H1 (cell line): ENCODE measurements around the gene HINT1. TPM values are rescaled to one million over a fixed set of nuclear protein-coding genes. Genes with fewer than 3 reads are reported as not detected.
A peak's percentile ranks its signal among the peaks of the same experiment; 100 is the strongest.

Experiments used
- CTCF ChIA-PET: fragments of 300-600 bp; sonication (Branson Sonifier 250); formaldehyde crosslinking; loops from one replicate; lab custom pipeline; 2021; ENCODE audit not compliant: partially characterized antibody; lab: Charles Lee
- POLR2A ChIA-PET: fragments of 300-600 bp; sonication (Branson Sonifier 250); formaldehyde crosslinking; loops from one replicate; lab custom pipeline; 2021; ENCODE audit warnings: inconsistent platforms; ENCODE audit not compliant: partially characterized antibody; lab: Charles Lee
- DNase-seq, 2 experiments: peaks; one replicate each; pipeline versions ENCODE4 v3.0.0 to v3.0.0-alpha.2; 2010 to 2022; ENCODE audit warnings: low spot score in 2 of 2, low read depth in 1 of 2, mixed read lengths in 1 of 2
- FAIRE-seq: peaks from 2 replicates; lab custom pipeline; 2011; peaks lifted over from hg19 to GRCh38; lab: Jason Lieb, UNC
- H2AFZ ChIP-seq: 2 replicates; pipeline ENCODE4 v1.8.1; 2012; ENCODE audit warnings: low read length, inconsistent platforms
- H2AK5ac ChIP-seq: 2 replicates; pipeline ENCODE4 v1.6.1; 2013; ENCODE audit warnings: low read depth, low read length
- H2BK120ac ChIP-seq: replicated peaks from 2 replicates; pipeline ENCODE3; 2013; ENCODE audit warnings: low read depth, low read length, inconsistent platforms
- H2BK12ac ChIP-seq: 2 replicates; pipeline ENCODE4 v1.6.1; 2013; ENCODE audit warnings: low read depth, low read length
- H2BK15ac ChIP-seq: 2 replicates; pipeline ENCODE4 v1.6.1; 2013; ENCODE audit warnings: low read length
- H2BK20ac ChIP-seq: 2 replicates; pipeline ENCODE4 v1.6.1; 2013; ENCODE audit warnings: low read length
- H2BK5ac ChIP-seq: 2 replicates; pipeline ENCODE4 v1.6.1; 2013; ENCODE audit warnings: low read depth, low read length
- H3K14ac ChIP-seq: 2 replicates; pipeline ENCODE4 v1.6.1; 2013; ENCODE audit warnings: inconsistent platforms; ENCODE audit not compliant: insufficient read length
- H3K18ac ChIP-seq: 2 replicates; pipeline ENCODE4 v1.6.1; 2013; ENCODE audit warnings: low read length; ENCODE audit errors: extremely low read depth
- H3K23ac ChIP-seq: 2 replicates; pipeline ENCODE4 v1.6.1; 2013; ENCODE audit warnings: inconsistent platforms; ENCODE audit not compliant: insufficient read length
- H3K23me2 ChIP-seq: 2 replicates; pipeline ENCODE4 v1.6.1; 2013; ENCODE audit warnings: low read depth, low read length
- H3K27ac ChIP-seq: 2 replicates; pipeline ENCODE4 v1.6.1; 2011; ENCODE audit warnings: low read depth, low read length, inconsistent platforms
- H3K27me3 ChIP-seq, 4 experiments: replicated peaks in 1 of 4; 1 replicate in 1 of 4; 2 replicates in 3 of 4; pipeline versions ENCODE4 v1.6.1 to v1.8.1; 2011 to 2013; ENCODE audit warnings: low read length in 3 of 4, mild to moderate bottlenecking in 3 of 4, inconsistent platforms in 2 of 4, mixed read lengths in 2 of 4, moderate library complexity in 1 of 4; ENCODE audit not compliant: control insufficient read depth in 3 of 4, insufficient read depth in 3 of 4; ENCODE audit errors: extremely low read depth in 1 of 4
- H3K36me3 ChIP-seq, 4 experiments: 2 replicates each; pipeline versions ENCODE4 v1.6.1 to v1.8.1; 2011 to 2013; ENCODE audit warnings: mild to moderate bottlenecking in 4 of 4, low read length in 3 of 4, moderate library complexity in 2 of 4, control low read depth in 1 of 4, inconsistent platforms in 1 of 4; ENCODE audit not compliant: insufficient read depth in 4 of 4, control insufficient read depth in 2 of 4
- H3K4ac ChIP-seq: replicated peaks from 2 replicates; pipeline ENCODE3; 2013; ENCODE audit warnings: low read length, low read depth, mixed read lengths, inconsistent platforms; ENCODE audit not compliant: insufficient read length
- H3K4me1 ChIP-seq, 4 experiments: replicated peaks in 1 of 4; 1 replicate in 1 of 4; 2 replicates in 3 of 4; pipeline versions ENCODE4 v1.6.1 to v1.8.1; 2011 to 2013; ENCODE audit warnings: low read length in 3 of 4, inconsistent platforms in 2 of 4, mixed read lengths in 1 of 4; ENCODE audit not compliant: insufficient read depth in 4 of 4, control insufficient read depth in 3 of 4
- H3K4me2 ChIP-seq, 2 experiments: 2 replicates each; pipeline versions ENCODE4 v1.6.1 to v1.8.1; 2011 to 2013; ENCODE audit warnings: low read depth in 2 of 2, low read length in 2 of 2, control low read depth in 1 of 2, inconsistent platforms in 1 of 2, mild to moderate bottlenecking in 1 of 2; ENCODE audit not compliant: insufficient read depth in 1 of 2
- H3K4me3 ChIP-seq, 4 experiments: fragments of 200-600, 300-600 bp in 1 of 4; sonication (generic), shearing (Covaris generic), sonication (Bioruptor Twin) in 1 of 4; 2 replicates each; pipeline versions ENCODE4 v1.5.1 to v1.8.1; 2011 to 2016; ENCODE audit warnings: low read length in 4 of 4, low read depth in 3 of 4, control low read depth in 2 of 4, inconsistent platforms in 2 of 4, mild to moderate bottlenecking in 2 of 4, mixed read lengths in 1 of 4, moderate library complexity in 1 of 4; ENCODE audit not compliant: insufficient read depth in 2 of 4; ENCODE audit errors: extremely low read depth in 1 of 4
- H3K56ac ChIP-seq: replicated peaks from 2 replicates; pipeline ENCODE3; 2013; ENCODE audit warnings: low read depth, mild to moderate bottlenecking, mixed read lengths, low read length, inconsistent platforms; ENCODE audit not compliant: insufficient read length
- H3K79me1 ChIP-seq: 2 replicates; pipeline ENCODE4 v1.6.1; 2013; ENCODE audit warnings: low read depth, low read length, control low read depth
- H3K79me2 ChIP-seq, 2 experiments: 2 replicates each; pipeline versions ENCODE4 v1.6.1 to v1.8.1; 2012 to 2013; ENCODE audit warnings: low read length in 2 of 2, mild to moderate bottlenecking in 2 of 2, inconsistent platforms in 1 of 2; ENCODE audit not compliant: insufficient read depth in 2 of 2, control insufficient read depth in 1 of 2
- H3K9ac ChIP-seq, 4 experiments: replicated peaks in 1 of 4; 1 replicate in 1 of 4; 2 replicates in 3 of 4; pipeline versions ENCODE4 v1.6.1 to v1.8.1; 2011 to 2013; ENCODE audit warnings: low read depth in 3 of 4, low read length in 3 of 4, control low read depth in 2 of 4, mild to moderate bottlenecking in 2 of 4, moderate library complexity in 2 of 4, inconsistent platforms in 1 of 4; ENCODE audit errors: extremely low read depth in 1 of 4
- H3K9me3 ChIP-seq, 2 experiments: 2 replicates each; pipeline versions ENCODE4 v1.6.1 to v1.8.1; 2012 to 2013; ENCODE audit warnings: mild to moderate bottlenecking in 2 of 2, moderate library complexity in 2 of 2, control low read depth in 1 of 2, inconsistent platforms in 1 of 2, low read depth in 1 of 2, low read length in 1 of 2, mixed read lengths in 1 of 2; ENCODE audit not compliant: insufficient read depth in 2 of 2
- H4K20me1 ChIP-seq, 2 experiments: replicated peaks in 1 of 2; 2 replicates each; pipeline versions ENCODE3 to v1.8.1; 2011 to 2013; ENCODE audit warnings: inconsistent platforms in 2 of 2, low read length in 2 of 2, mild to moderate bottlenecking in 1 of 2; ENCODE audit not compliant: insufficient read depth in 2 of 2, control insufficient read depth in 1 of 2
- H4K5ac ChIP-seq: 2 replicates; pipeline ENCODE4 v1.6.1; 2013; ENCODE audit warnings: low read length, low read depth, mixed read lengths, inconsistent platforms; ENCODE audit not compliant: insufficient read length
- H4K8ac ChIP-seq: 2 replicates; pipeline ENCODE4 v1.8.0; 2013; ENCODE audit warnings: mild to moderate bottlenecking, moderate library complexity, low read length, inconsistent platforms; ENCODE audit not compliant: insufficient read depth; ENCODE audit errors: extremely low read depth
- H4K91ac ChIP-seq: replicated peaks from 2 replicates; pipeline ENCODE3; 2013; ENCODE audit warnings: low read length, mixed read lengths, inconsistent platforms; ENCODE audit not compliant: insufficient read length
- BRCA1 ChIP-seq: IDR thresholded peaks from 2 replicates; pipeline ENCODE4 v1.6.1; 2012; ENCODE audit warnings: low read depth, low read length, improper control_type of control experiment
- CTBP2 ChIP-seq: IDR thresholded peaks from 2 replicates; pipeline ENCODE4 v1.7.0; 2011; ENCODE audit warnings: borderline replicate concordance, mild to moderate bottlenecking, moderate library complexity, mixed read lengths, low read length; ENCODE audit not compliant: insufficient read depth, insufficient read length
- HDAC6 ChIP-seq: IDR thresholded peaks from one replicate; pipeline ENCODE4 v1.7.1; 2012; ENCODE audit warnings: low read depth, mild to moderate bottlenecking, inconsistent platforms, low read length, moderate library complexity
- POLR2AphosphoS5 ChIP-seq: IDR thresholded peaks from 2 replicates; pipeline ENCODE4 v1.6.1; 2011; ENCODE audit warnings: low read depth, low read length
- SIX5 ChIP-seq: IDR thresholded peaks from 2 replicates; pipeline ENCODE4 v1.6.1; 2011; ENCODE audit warnings: mild to moderate bottlenecking, low read depth, low read length
- WGBS, 2 experiments: shearing (Covaris generic) in 1 of 2; methylation state at CpG; one replicate each; pipeline versions ENCODE4 v1.1.6 to v1.1.7; 2013 to 2015; ENCODE audit warnings: low lambda C conversion rate in 2 of 2, mixed read lengths in 2 of 2, inconsistent platforms in 1 of 2, low coverage in 1 of 2, missing lambda C conversion rate in 1 of 2; ENCODE audit not compliant: insufficient replicate concordance in 2 of 2, insufficient coverage in 1 of 2, insufficient read length in 1 of 2; ENCODE audit errors: extremely low coverage in 1 of 2, missing lambda C conversion rate in 1 of 2; 5-methylcytosine and 5-hydroxymethylcytosine counted together
- long read RNA-seq, 2 experiments: library from RNA in 1 of 2; library from capped mRNA in 1 of 2; stranded (forward); transcript quantifications; one replicate each; pipeline ENCODE4 v2.0.0, GENCODE V29; 2021; ENCODE audit warnings: inconsistent platforms in 1 of 2
- polyA minus RNA-seq, 3 experiments: library from RNA; depleted of rRNA, polyadenylated mRNA; stranded (reverse); fragments of >200 nt; gene quantifications; 1 replicate in 2 of 3; 2 replicates in 1 of 3; pipeline ENCODE4 v1.2.3, GENCODE V29; 2011
- polyA plus RNA-seq, 7 experiments: library from polyadenylated mRNA; depleted of rRNA in 3 of 7; stranded (reverse) in 5 of 7; unstranded in 2 of 7; fragments of >200 nt in 5 of 7; fragments of 200-250 nt in 2 of 7; gene quantifications; 1 replicate in 5 of 7; 2 replicates in 1 of 7; 4 replicates in 1 of 7; pipeline versions ENCODE4 v1.2.1 to v1.2.3, GENCODE V29; 2011 to 2013; ENCODE audit warnings: missing spikeins in 2 of 7, mixed read lengths in 2 of 7
- total RNA-seq: library from RNA; stranded (reverse); fragmentation: NEBNext Ultra II Directional; extraction: Animal tissue kit (Norgen Biotek cat#: 25700); gene quantifications from 2 replicates; pipeline ENCODE4 v1.2.1, GENCODE V29; 2021
- TF ChIP-seq, protein P1 (sequence below), 3 experiments: IDR thresholded peaks; 1 replicate in 2 of 3; 2 replicates in 1 of 3; pipeline versions ENCODE4 v1.5.1 to v1.6.1; 2011; ENCODE audit warnings: low read length in 3 of 3, mild to moderate bottlenecking in 3 of 3, inconsistent platforms in 2 of 3, low read depth in 1 of 3, moderate library complexity in 1 of 3; ENCODE audit not compliant: insufficient read depth in 1 of 3; ENCODE audit errors: control extremely low read depth in 1 of 3

Gene HINT1
- total RNA-seq: 222 and 230 TPM in 2 replicates
- polyA plus RNA-seq (2011; rRNA removed): 281 and 479 TPM in 2 replicates
- polyA plus RNA-seq (2011; cell fraction: cytosol; rRNA removed): 418 TPM
- polyA plus RNA-seq (2011; cell fraction: nucleus; rRNA removed): 199 TPM
- 340 to 456 TPM (median 349 TPM) in 4 replicates for polyA plus RNA-seq (2012, experiment 1 of 2)
- 473 TPM for polyA plus RNA-seq (2012, experiment 2 of 2)
- polyA plus RNA-seq (2013, experiment 1 of 2): 315 TPM
- 321 TPM for polyA plus RNA-seq (2013, experiment 2 of 2)
- polyA minus RNA-seq (2011; rRNA and poly(A)+ RNA removed): 72.5 and 108 TPM in 2 replicates
- polyA minus RNA-seq (2011; cell fraction: cytosol; rRNA and poly(A)+ RNA removed): 97.0 TPM
- 133 TPM for polyA minus RNA-seq (2011; cell fraction: nucleus; rRNA and poly(A)+ RNA removed)
- long read RNA-seq, experiment 1, transcript HINT1-201 (3 exons, 1,081 nt): major isoform, 368 of 484 reads
- long read RNA-seq, experiment 1, partial matches to known transcripts: 45 of 484 reads
- long read RNA-seq, experiment 1, other reads (novel, unspliced or antisense): 69 of 484 reads
- long read RNA-seq, experiment 2, partial matches to known transcripts: 0 of 5 reads
- long read RNA-seq, experiment 2, other reads (novel, unspliced or antisense): 1 of 5 reads

DNA sequence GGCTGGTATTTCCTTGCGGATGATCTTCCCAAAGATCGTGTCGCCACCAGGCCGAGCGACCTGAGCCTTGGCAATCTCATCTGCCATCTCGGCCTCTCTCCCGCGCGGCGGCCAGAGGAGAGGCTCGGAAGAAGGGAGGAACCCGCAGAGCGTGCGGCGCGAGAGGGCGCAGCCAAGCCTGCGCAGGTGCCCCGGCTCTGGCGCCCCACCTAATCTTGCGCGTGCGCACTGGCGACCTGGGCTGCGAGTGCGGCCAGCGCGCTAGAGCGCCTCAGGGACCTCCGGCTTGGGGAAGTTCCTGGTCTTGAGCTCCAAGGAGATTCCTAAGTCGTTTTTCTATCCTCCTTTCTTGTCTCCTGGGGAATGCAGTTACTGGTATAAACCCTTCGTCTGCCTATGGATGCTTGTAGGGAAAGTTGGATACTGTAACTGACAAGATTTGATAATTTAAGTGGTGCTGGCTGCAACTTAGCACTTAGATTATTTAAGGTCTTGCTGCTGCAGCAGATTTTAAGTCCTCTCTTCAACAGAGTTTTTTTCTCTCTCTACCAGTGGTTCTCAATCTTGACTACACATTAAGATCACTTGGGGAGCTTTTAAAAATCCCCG lies at the start of gene HINT1:
Gene HINT1 (minus strand): TSS at position 138 of the 609 bp plus-strand sequence. CDS start 51 bp downstream, at position 87.
- Histone ChIP-seq H3K4me3 (peak within 1 kb of the TSS; percentile 87 to 99 (median 91)), H2AFZ (peak within 1 kb of the TSS; percentile 96), H3K18ac (peak within 1 kb of the TSS; percentile 89), H2BK120ac (no peak within 1 kb of the TSS), H3K14ac (peak within 1 kb of the TSS; percentile 54), H4K8ac (peak within 1 kb of the TSS; percentile 94), H2BK12ac (no peak within 1 kb of the TSS; the same call in 1 of the 2 replicates), H3K23me2 (peaks cover 2% of the 10 kb centered on the region; the same call in 1 of the 2 replicates), H3K9ac (peak within 1 kb of the TSS; percentile 81 to 93 (median 84)), H3K79me1 (no peaks in the 10 kb centered on the region; the same call in 1 of the 2 replicates), H2BK15ac (no peak within 1 kb of the TSS), H3K23ac (no peak within 1 kb of the TSS), H2BK20ac (no peak within 1 kb of the TSS), H4K91ac (peak within 1 kb of the TSS; percentile 52), H3K36me3 (peaks cover 2 to 26% (median 16%) of the 10 kb centered on the region in 4 experiments), H4K20me1 (peaks cover 0 to 3% of the 10 kb centered on the region in 2 experiments), H4K5ac (peak within 1 kb of the TSS; percentile 98), H3K27me3 (no peaks in the 10 kb centered on the region), H3K27ac (peak within 1 kb of the TSS; percentile 75), H3K4ac (peak within 1 kb of the TSS; percentile 6), H3K4me1 (peaks cover 0 to 1% (median 0%) of the 10 kb centered on the region in 4 experiments; a peak in 1 of 7 replicates), H3K9me3 (no peaks in the 10 kb centered on the region), H3K4me2 (peak within 1 kb of the TSS; percentile 72 to 76), H2AK5ac (no peak within 1 kb of the TSS), H2BK5ac (peak within 1 kb of the TSS; percentile 66; the same call in 1 of the 2 replicates), H3K79me2 (peaks cover 0 to 28% of the 10 kb centered on the region in 2 experiments; a peak in 2 of 4 replicates), H3K56ac (peak within 1 kb of the TSS; percentile 92)
- ChIA-PET POLR2A (interaction anchor here (0.7 to 1.7 kb wide), 4 partner anchors 10 to 130 kb away, joined by 3 to 6 read pairs (median 3); partner anchors contain the start of gene CDC42SE2), CTCF (interaction anchor here (0.7 to 1.3 kb wide), 5 partner anchors 10 to 217 kb away, joined by 3 to 6 read pairs (median 6); no protein-coding TSS in a partner anchor)
- DNase-seq: peak; percentile 81 to 93
- WGBS, 2 experiments: 3% methylated on average over 33 of the region's 33 CpGs; no CpG with 5 or more reads in 1 of the 2 experiments
- FAIRE-seq: no peak
- TF ChIP-seq, protein P1, sequence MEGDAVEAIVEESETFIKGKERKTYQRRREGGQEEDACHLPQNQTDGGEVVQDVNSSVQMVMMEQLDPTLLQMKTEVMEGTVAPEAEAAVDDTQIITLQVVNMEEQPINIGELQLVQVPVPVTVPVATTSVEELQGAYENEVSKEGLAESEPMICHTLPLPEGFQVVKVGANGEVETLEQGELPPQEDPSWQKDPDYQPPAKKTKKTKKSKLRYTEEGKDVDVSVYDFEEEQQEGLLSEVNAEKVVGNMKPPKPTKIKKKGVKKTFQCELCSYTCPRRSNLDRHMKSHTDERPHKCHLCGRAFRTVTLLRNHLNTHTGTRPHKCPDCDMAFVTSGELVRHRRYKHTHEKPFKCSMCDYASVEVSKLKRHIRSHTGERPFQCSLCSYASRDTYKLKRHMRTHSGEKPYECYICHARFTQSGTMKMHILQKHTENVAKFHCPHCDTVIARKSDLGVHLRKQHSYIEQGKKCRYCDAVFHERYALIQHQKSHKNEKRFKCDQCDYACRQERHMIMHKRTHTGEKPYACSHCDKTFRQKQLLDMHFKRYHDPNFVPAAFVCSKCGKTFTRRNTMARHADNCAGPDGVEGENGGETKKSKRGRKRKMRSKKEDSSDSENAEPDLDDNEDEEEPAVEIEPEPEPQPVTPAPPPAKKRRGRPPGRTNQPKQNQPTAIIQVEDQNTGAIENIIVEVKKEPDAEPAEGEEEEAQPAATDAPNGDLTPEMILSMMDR (IDR thresholded peaks at IDR 0.05; ENCODE audit: control extremely low read depth in 1 of 3, insufficient read depth in 1 of 3, low read depth in 1 of 3, low read length in 3 of 3): peak in 1 of 3 experiments; percentile 5; a peak in 1 of 4 replicates
- TF ChIP-seq CTBP2: no peak
- TF ChIP-seq SIX5: no peak
- no peak for TF ChIP-seq HDAC6
- no peak for TF ChIP-seq BRCA1
- peak; percentile 60; the same call in 1 of the 2 replicates for TF ChIP-seq POLR2AphosphoS5
